GM19023 (cell line): ENCODE results near the gene SSTR4.

Source experiments
- ATAC-seq: cut with Tn5 transposase; IDR thresholded peaks from one replicate; pipeline ENCODE4 v1.9.1; 2021; ENCODE audit warnings: mild to moderate bottlenecking, moderate library complexity; ENCODE audit not compliant: unreplicated experiment

SSTR4 gene

DNA sequence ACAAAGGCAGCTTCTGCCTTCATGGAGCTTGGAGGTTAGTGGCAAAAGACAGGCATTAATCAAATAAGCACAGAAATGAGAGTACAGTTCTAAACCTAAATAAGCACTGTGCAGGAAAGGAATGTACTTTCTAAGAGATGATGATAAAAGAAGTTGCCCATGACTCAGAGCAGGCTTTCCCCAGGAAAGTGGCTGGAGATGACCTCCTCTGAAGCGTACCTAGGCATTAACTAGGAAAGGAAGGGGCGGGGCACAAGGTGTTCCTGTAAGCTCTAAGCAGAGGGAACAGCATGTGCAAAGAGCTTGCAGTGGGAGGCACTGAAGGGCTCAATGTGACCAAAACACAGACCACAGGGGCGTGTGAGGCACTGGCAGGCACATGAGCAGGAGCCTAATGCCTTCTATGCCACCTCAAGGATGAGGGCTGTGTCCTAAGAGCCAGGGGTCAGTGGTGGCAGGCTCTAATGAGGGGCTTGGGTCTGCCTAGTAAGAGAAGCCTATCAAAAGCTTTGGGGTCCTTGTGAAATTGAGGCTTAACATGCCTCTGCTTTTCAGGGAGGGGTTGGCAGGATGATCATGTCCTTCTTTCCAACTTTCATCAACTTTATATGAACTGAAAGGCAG lies 4.9 kb downstream of the SSTR4 start:
- ATAC-seq, result no peak

DNA sequence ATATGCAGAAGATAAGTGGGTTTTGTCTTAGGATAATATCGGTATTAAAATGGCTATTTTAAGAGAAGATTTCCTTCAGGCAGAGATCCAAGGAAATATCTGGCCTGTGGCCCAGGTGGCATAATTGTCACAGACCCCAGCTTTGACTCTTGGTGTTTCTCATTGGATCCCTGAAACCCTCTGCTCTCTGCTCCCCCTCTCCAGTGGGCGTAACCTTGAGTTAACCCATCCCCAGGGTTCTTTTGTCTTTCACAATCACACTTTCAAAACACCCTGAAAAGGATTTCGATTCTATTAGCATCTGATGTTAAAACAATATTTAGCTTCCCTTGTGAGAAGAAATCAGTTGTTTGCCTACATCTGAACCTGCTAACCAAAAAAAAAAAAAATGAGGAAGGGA lies 7.2 kb downstream of the SSTR4 start:
- no peak for ATAC-seq

DNA sequence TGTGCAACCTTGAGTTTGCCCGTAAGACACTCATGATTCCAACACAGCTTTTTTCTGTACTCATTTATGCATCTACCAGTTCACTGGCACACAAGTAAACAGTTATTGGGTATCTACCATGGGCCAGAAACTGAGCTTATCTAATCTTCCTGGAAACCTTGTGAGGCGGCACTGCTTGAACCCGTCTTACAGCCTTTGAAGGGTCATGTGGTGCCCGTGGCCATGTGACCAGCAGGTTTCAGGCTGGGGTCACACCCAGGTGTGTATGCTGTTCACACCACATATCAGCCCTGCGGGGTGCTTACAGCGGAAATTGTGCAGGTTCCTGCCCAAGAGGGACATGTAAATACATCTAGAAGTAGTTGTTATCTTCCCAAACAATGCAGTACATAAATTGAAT lies 8.3 kb downstream of the SSTR4 start:
- no peak for ATAC-seq

DNA sequence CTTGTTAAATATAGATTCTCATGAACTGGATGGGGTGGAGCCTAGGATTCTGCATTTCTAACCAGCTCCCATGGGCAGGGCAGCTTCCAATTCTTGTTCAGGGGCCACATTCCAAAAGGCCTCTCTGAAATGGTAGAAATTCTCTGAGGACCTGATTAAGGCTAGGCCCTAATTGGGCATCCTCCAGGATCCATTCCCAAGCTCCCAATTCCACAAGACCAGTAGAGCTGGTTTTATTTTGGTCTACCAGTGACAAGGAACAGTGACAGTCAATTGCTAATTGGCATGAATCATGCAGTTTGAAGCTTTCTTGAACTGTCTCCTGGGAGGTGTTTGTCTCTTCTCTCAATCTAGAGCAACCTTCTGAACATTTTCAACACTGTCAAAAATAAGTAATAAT lies 11.3 kb downstream of the SSTR4 start:
- ATAC-seq, result no peak

DNA sequence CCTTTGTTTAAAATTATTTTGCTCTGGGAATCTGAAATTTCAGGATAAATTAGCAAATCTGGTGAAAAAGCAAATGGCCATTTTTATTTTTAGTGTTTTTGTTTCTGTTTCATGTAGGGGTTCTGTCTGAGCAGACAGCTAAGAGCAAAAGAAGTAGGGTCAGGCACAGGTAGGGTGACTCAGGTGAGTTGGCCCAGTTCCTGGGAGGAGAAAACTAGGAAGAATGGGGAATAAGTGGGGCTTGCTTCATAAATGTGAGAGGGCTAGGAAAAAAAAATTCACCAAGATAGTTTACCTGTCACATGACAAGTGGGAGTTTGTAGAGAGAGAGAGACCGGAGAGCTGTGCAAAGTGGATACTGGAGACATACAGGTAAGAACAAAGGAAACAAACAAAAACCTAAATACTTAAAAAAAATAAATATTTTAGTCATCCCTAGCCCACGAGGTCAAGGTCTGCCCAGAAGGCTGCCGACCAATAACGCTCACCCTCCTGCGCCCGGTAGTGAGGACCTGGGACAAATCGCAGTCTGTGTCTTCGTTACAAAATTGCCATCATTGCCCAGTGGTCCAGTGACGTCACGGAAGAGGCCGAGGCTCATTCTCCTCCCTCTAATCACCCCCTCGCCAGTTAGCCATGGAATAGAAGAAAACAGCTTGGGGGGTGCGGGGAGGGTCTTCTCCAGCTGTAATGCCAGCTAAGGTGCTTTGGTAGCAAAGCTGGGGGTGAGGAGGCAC lies 12.1 kb downstream of the SSTR4 start:
- ATAC-seq, result no peak

DNA sequence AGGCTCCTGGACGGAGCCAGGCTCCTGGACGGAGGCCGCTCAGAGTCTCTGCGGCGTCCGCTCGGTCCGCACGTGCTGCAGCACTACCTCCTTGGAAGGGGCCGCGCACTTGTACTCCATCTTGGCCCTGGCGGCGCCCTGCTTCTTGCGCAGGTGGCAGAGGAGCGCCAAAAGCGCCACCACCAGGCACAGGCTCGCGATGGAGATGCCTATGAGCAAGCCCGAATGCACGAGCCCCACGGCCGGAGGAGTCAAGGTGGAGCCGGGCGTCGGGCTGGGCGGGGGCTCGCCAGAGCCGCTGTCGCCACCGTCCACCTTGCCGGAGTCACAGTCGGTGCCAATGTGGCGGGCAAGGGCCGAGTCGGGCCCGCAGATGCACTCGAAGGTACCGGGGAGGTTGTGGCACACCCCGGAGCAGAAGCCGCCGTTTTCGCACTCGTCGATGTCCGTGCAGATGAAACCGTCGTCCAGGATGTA lies 12.7 kb downstream of the SSTR4 start:
- no peak for ATAC-seq

DNA sequence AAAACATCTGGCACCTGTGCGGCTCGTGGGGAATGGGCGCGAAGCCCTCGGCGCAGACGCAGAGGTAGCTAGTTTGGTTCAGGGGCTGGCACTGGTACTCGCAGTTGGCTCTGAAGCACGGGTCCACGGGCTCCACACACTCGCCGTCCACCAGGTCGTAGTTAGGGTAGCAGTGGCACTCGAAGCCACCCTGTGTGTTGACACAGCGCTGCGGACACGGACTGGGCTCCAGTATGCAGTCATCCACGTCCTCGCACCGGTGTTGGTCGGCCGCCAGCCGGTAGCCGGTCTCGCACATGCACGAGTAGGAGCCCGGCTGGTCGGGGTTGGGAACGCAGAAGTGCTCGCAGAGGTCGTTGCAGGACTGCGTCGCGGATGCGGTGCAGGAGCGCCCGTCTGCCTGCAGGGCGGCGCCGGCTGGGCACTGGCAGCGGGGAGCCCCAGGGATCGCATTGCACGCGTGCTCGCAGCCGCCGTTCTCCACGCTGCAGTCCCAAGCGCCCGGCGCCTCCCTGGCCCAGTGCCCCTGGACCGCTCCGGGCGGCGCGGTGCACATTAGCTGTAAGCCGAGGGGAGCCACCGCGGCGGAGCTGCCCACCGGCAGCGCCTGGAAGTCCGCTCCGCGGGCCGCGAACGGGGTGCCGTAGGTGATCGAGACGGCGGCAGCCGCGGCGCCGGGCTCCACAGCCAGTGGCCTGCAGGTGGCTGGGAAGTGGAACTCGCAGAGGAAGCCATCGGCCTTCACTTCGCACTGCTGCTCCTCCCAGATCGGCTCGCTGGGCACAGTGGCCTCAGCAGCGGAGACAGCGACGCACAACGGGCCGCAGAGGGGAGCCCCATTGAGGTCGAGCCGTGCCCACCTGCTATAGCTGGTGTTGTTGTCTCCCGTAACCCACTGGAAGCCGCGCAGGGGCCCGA lies 13.4 kb downstream of the SSTR4 start:
- no peak for ATAC-seq

DNA sequence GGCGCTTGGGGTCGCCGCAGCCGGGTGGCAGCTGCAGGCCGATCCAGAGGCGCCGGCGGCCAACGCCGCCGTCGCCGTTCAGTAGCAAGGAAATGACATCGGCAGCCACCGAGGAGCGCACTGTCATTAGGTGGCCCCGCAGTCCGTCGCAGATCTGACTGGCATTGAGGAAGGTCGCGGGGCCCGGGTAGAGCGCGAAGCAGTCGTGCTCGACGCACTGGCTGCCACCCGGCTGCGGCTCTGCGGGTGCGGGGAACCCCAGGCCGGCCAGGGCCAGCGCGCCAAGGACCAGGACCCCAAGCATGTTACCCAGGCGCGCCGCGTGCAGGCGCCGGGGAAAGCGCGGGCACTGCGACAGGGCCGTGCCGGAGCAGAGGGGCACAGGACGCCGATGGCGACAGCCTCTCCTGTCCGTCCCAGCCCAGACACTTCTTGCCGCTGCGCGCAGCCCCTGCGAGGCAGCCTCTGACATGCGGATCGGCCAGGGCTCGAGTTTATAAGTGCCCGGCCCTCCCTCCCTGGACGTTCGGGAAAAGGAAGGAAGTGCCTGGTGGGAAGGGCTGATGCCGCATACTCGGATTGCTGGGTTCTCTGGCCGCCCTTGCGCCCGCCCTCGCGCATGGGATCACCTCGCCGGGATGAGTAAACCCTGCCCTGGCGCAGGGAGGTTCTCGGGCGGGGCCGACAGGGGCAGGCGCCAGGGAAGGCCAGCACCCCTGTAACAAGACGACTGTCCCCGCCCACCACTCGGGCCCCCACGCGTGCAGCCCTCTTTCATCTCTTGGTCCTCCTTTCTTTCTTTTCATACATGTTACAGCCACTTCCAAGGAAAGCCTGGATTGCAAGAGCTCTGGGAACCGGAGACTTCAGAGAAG lies 14.3 kb downstream of the SSTR4 start, which contains the start of gene THBD:
Gene THBD (minus strand): TSS at position 472 of the 875 bp plus-strand sequence. CDS start 168 bp downstream, at position 304.
- ATAC-seq, result no peak

DNA sequence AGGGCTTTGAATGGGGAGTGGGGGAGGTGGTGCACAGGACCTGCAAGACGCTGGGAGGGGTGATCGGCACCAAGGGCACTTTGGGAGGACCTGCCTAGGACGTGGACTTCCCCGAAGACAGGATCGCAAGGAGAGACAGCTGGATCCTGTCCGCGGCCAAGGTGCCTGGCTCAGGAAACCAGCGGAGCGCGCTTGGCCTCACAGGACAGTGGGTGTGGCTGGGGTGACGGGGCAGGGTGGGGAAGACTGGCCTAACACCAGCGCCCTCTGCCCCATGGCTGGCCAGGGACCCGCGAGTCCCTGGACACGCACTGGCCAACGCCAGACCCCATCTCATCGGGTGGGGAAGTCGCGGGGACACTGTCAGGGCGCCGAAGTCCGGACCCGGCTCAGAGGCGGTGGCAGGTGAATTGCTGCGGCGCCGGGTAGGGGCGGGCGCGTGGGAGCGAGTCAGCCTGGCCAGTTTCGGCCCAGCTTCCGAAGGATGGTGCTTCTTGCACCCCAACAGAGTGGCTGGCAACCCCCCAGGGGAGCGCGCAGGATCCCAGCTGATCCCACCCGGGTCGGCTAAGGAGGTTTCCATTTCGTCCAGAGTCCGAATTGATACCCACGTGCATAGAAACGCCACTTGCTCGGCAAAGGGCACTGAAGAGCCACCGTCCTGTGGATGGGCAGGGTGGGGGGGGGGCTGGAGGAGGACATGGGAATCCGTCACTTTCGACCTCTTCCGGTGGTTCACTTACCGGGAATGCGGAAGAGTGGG lies 15.1 kb downstream of the SSTR4 start:
- ATAC-seq, result no peak

DNA sequence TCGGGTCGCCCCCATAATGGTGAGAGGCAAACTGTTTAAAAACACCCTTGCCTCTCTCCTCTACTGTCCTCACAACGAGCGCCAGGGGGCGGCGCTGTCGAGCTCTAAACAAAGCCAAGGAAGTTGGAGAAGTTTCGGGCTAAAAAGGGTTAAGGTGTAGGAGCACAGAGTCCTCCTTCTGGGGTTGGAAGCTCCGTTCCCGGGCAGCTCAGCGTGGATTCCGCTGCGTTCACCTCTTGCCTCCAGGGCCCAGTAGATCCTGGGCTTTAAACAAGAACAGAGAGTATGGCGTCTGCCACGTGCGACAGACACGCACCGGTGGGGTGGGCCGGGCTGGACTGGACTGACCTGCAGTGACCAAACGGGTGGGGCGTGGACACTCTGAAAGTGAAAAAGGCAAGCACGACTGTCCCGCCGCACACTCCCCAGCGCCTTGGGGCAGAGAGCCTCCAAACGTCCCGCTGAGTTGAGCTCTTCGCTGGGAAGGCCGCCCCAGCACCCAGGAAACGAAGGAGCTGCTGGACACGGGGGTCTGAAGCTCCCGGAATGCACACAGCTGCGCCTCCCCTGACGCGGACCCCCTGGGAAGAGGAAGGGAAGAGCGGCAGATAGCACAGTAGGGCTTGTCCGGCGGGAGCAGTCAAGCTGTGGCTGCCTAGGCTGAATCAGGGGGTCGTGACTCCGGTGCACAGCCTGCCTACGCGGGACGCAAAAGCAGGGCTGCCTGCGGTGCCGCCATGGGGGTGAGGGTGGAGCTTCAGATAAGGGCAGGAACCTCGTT lies 15.9 kb downstream of the SSTR4 start:
- ATAC-seq, result no peak

DNA sequence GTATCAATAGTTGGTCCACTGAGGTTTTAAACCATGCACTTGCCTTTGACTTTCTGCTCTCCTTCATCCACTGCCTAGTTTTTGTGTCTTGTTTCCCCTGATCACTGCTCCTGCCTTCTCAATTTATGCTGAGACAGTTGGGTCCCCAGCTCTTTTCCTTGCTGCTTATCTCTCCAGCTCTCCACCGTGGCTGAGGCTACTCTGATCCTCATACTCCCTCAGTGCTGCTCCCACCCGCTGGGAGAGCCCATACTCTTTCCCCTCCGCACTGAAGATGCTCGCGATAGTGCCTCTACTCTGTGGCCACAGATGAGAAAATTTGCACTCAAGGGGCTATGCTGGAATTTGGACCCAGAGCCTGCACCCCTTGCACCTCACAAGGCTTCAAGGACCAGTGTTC lies 17.8 kb downstream of the SSTR4 start:
- no peak for ATAC-seq

DNA sequence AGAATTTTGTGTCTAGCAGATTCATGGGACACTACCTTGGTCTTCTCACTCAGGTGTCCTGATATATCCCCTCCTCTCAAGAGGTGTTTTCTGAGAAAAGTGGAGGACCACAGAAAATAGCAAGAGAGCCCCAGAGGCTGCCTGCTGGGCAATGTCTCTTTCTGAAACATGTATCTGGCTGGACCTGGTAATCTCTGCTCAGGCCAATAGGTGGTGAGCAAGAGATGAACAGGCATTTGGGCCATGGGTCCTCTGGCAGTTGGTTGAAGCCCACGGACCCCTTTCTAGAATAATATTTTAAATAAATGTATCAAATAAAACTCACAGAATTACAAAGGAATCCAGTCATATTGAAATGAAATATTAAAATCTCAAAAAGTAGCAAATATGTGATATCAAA lies 23.1 kb downstream of the SSTR4 start:
- no peak for ATAC-seq

DNA sequence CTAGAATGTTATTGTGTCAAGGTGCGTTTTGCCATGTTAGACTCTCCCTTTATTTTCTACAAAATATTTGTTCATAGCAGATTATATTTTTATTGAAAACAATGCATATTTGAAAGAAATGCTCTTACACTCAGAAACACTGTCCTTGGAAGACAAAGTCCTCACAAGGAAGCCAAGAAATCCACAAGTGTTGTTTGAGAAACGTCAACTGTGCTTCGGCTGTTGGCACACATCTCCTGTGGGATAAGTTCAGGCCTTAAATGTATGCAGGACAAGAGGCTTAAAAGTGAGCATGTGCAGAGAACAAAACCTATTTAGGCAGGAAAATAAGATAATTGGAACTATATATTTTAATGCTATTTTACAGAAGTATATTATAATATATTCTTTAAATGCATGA lies 23.9 kb downstream of the SSTR4 start:
- no peak for ATAC-seq

DNA sequence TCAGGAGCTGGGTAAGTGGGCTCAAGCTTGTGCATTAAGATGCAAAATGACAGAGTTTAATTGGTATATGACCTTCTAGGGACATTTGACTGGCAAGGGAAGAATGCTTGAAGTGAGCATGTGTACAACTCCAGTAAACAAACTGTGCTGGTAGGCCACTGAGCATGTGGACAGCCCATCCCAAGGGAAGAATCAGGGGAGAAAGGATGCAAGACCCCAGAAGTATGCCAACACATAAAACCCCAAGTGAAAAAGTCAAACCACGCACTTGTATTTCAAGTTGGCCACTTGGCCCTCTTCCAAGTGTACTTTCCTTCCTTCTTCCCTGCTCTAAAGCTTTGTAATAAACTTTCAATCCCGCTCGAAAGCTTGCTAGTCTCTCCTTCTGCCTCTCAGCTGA lies 24.7 kb downstream of the SSTR4 start:
- ATAC-seq, result no peak

DNA sequence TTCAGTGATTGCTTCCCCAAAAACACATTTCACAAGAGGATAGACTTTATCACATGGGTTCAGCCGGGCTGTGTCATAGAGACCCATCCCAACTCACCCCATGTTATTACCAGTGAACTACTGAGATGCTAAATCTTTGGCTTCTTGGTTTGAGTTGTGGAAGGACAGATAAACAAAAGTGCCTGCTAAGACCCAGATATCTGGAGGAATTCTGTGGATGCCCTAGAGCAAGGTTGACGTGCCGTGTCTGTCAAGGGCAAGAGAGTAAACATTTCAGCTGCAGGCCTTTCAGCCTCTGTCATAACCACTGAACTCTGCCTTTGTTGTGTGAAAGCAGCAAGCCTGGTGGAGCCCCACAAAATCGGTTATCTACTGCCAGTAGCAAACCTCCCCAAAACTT lies 25.5 kb downstream of the SSTR4 start:
- ATAC-seq, result no peak

DNA sequence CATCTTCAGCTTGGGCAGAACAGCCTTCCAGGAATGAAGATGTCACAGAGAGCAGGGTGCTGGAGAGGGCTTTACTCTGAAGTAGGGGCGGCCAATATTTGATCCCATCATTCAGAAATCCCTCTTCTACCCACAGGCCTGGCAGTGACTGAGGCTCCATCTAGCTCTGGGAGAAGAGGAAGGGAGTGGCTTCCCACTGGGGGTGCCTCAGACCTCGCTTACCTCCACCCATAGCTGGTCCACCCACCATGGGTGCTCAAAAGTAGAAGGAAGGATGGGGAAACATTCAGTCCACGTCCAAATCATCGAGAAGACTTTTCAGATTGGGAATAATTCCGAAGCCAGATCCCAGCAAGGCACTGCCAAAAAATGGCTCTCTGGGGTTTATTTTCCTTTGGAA lies 26.1 kb downstream of the SSTR4 start:
- ATAC-seq, result no peak

DNA sequence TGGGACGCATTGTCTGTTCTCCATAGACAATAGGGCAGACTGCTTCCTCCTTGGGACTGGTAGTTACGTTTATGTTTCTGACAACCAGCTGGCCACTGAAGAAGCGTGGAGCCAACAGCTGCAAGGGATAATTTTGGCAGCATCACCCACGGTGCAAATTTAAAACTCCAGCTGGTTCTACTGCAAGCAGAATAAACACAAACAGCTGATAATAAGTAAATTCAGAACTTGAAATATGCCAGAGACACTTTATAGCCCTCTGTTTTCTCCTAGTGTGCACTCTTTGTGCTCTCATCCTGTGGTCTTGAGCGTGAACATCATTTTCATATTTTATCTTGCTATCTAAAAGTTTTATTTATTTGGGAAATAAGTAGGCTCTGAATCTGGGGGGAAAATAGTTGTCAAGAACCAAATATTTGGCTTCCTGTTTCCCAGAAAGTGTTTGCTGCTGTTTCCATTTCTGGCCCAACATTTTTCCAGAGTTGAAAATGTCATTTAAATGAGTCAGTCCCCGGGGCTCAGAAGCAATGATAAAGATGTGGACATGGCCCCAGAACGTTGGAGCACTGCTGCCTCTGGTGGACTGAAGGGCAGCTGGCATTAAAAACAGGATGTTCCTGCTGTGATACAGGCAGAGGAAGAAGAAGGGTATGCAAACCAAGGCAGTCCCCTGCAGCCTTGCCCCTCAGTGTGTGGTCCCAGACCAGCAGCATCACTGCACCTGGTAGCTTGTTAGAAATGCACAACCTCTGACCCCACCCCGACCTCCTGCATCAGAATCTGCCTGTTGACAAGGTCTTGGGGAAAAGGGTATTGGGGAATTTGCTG lies 26.8 kb downstream of the SSTR4 start:
- no peak for ATAC-seq

DNA sequence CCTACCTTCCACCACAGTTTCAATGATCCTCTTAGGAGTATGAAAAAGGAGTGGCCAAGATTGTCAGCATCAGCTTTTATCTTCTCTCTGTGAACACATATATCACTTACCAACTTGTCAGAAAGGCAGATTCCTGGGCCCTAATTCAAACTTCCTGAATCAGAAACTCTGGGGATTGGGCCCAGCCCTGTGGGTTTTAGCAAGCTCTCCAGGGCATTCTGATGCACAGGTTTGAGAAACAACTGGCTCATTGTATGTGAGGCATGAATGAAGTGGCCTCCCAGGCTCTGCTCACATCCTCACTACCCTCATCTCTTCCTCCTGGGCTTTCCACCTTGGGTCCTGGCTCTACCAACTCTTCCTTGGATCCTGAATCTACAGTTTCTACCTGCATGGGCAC lies 27.5 kb downstream of the SSTR4 start:
- no peak for ATAC-seq
